Neuronal stem cell (in vitro differentiated cells): ENCODE measurements around the gene HOXB8.

Experiments used
- DNase-seq: peaks from one replicate; pipeline ENCODE4 v3.0.0-alpha.2; 2013; ENCODE audit warnings: low spot score
- H2AFZ ChIP-seq: one replicate; pipeline ENCODE4 v1.6.1; 2013; ENCODE audit warnings: mild to moderate bottlenecking, low read length, inconsistent platforms
- H2AK5ac ChIP-seq: 2 replicates; pipeline ENCODE4 v1.6.1; 2013; ENCODE audit warnings: low read depth, mild to moderate bottlenecking, inconsistent platforms, low read length, moderate library complexity, mixed read lengths
- H2BK120ac ChIP-seq: 2 replicates; pipeline ENCODE4 v1.6.1; 2013; ENCODE audit warnings: low read depth, mild to moderate bottlenecking, inconsistent platforms, low read length, moderate library complexity, mixed read lengths
- H2BK12ac ChIP-seq: one replicate; pipeline ENCODE4 v1.6.1; 2013; ENCODE audit warnings: low read length, inconsistent platforms
- H2BK15ac ChIP-seq: 2 replicates; pipeline ENCODE4 v1.6.1; 2013; ENCODE audit warnings: mild to moderate bottlenecking, low read length, inconsistent platforms, mixed read lengths
- H2BK5ac ChIP-seq: one replicate; pipeline ENCODE4 v1.6.1; 2013; ENCODE audit warnings: inconsistent platforms, mild to moderate bottlenecking, low read length, moderate library complexity
- H3K14ac ChIP-seq: one replicate; pipeline ENCODE4 v1.6.1; 2013; ENCODE audit warnings: low read length, inconsistent platforms
- H3K18ac ChIP-seq: 2 replicates; pipeline ENCODE4 v1.6.1; 2013; ENCODE audit warnings: low read length, inconsistent platforms
- H3K23ac ChIP-seq: 2 replicates; pipeline ENCODE4 v1.6.1; 2013; ENCODE audit warnings: low read depth, mild to moderate bottlenecking, mixed read lengths, low read length, inconsistent platforms; ENCODE audit not compliant: poor library complexity
- H3K27ac ChIP-seq: replicated peaks from 3 replicates; pipeline ENCODE4 v1.5.1; 2013; ENCODE audit warnings: low read length, inconsistent platforms
- H3K27me3 ChIP-seq, 3 experiments: 2 replicates each; pipeline ENCODE4 v1.6.1; 2013; ENCODE audit warnings: low read length in 3 of 3, mild to moderate bottlenecking in 2 of 3, inconsistent platforms in 1 of 3, low read depth in 1 of 3, mixed read lengths in 1 of 3, moderate library complexity in 1 of 3; ENCODE audit not compliant: control insufficient read depth in 3 of 3, insufficient read depth in 3 of 3
- H3K36me3 ChIP-seq, 2 donors: replicated peaks in 1 of 2; 2 replicates each; pipeline ENCODE4 v1.6.1; 2013; ENCODE audit warnings: low read length in 2 of 2; ENCODE audit not compliant: control insufficient read depth in 2 of 2, insufficient read depth in 2 of 2
- H3K4ac ChIP-seq: 2 replicates; pipeline ENCODE4 v1.6.1; 2013; ENCODE audit warnings: inconsistent platforms, mild to moderate bottlenecking, low read length, moderate library complexity
- H3K4me1 ChIP-seq, 2 donors: 1 replicate in 1 of 2; 2 replicates in 1 of 2; pipeline ENCODE4 v1.6.1; 2013; ENCODE audit warnings: low read length in 2 of 2, low read depth in 1 of 2; ENCODE audit not compliant: control insufficient read depth in 2 of 2, insufficient read depth in 1 of 2
- H3K4me2 ChIP-seq: one replicate; pipeline ENCODE4 v1.6.1; 2013; ENCODE audit warnings: mild to moderate bottlenecking, low read length, inconsistent platforms; ENCODE audit not compliant: insufficient read depth, poor library complexity, severe bottlenecking
- H3K4me3 ChIP-seq, 2 donors: 2 replicates each; pipeline ENCODE4 v1.5.1; 2013; ENCODE audit warnings: low read length in 2 of 2, mild to moderate bottlenecking in 2 of 2, inconsistent platforms in 1 of 2, moderate library complexity in 1 of 2
- H3K79me1 ChIP-seq: one replicate; pipeline ENCODE4 v1.6.1; 2013; ENCODE audit warnings: low read depth, mild to moderate bottlenecking, inconsistent platforms, low read length, moderate library complexity
- H3K9ac ChIP-seq: one replicate; pipeline ENCODE4 v1.6.1; 2013; ENCODE audit warnings: mild to moderate bottlenecking, low read depth, low read length, inconsistent platforms; ENCODE audit not compliant: poor library complexity
- H3K9me3 ChIP-seq, 2 donors: replicated peaks in 1 of 2; 2 replicates each; pipeline versions ENCODE3 to v1.6.1; 2013; ENCODE audit warnings: low read length in 2 of 2, mild to moderate bottlenecking in 2 of 2, inconsistent platforms in 1 of 2, low read depth in 1 of 2, mixed read lengths in 1 of 2, moderate library complexity in 1 of 2; ENCODE audit not compliant: control insufficient read depth in 2 of 2, insufficient read depth in 1 of 2
- H4K8ac ChIP-seq: one replicate; pipeline ENCODE4 v1.6.1; 2013; ENCODE audit warnings: low read depth, mild to moderate bottlenecking, inconsistent platforms, low read length, moderate library complexity
- H4K91ac ChIP-seq: one replicate; pipeline ENCODE4 v1.6.1; 2013; ENCODE audit warnings: low read length, low read depth, mild to moderate bottlenecking, inconsistent platforms; ENCODE audit not compliant: poor library complexity
- WGBS, 2 donors: extraction: QIAGEN DNeasy Blood & Tissue Kit; methylation state at CpG; one replicate each; pipeline ENCODE4 v1.1.7; 2013; ENCODE audit warnings: missing lambda C conversion rate in 2 of 2, mixed read lengths in 1 of 2; ENCODE audit not compliant: insufficient read length in 2 of 2, insufficient replicate concordance in 1 of 2; ENCODE audit errors: extremely low coverage in 2 of 2; 5-methylcytosine and 5-hydroxymethylcytosine counted together

Gene HOXB8

DNA sequence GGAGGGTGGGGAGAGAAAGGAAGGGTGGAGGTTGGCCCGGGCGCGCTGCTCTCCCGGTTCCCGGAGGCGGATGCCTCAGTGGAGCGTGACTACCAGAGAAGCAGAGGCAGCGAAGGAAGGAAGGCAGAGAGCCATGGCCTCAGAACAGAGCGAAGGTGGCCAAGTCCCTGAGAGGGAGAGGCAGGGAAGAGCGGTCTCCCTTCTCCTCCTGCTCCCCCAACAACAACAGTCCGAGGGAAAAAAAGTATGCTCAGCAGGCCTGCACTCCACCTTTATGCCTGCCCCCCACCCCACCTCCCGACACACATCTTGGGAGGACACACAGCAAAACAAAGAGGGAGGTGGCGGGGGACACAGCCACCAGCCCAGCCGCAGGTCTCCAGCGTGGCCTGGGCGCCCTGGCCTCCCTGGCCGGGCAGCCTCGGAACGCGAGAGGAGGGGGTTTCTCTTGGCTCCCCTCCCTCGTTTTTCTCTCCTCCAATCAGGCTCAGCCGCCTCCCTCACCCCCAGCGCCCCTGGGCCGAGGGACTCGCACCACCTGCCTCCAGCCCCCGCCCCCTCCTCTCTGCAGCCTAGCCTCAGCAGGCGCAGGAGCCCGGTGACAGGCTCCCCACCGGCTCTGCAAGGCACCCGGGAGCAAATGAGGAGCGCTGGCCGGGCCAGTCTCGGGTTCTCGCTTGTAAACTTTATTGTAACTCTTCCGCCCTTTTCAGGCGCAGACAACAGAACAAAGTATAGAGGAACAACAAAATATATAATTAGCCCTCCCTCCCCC, 3.2 kb downstream of the HOXB8 start:
- no peak overlapping the region for H4K8ac ChIP-seq
- peaks cover 0 to 3% of the 10 kb centered on the region in 2 donors for H3K4me1 ChIP-seq
- no peak overlapping the region for H2AK5ac ChIP-seq
- no peak overlapping the region for H3K27ac ChIP-seq
- no peaks in the 10 kb centered on the region for H3K36me3 ChIP-seq
- H3K4ac ChIP-seq = no peak overlapping the region
- no peak overlapping the region for H2BK12ac ChIP-seq
- no CpG with 5 or more reads among the region's 36 CpGs for WGBS, 2 donors
- no peak overlapping the region for H2BK120ac ChIP-seq
- no peak overlapping the region for H3K18ac ChIP-seq
- no peak overlapping the region for H3K9ac ChIP-seq
- peak overlapping the region; percentile 49 for H3K14ac ChIP-seq
- H2AFZ ChIP-seq = peak overlapping the region; percentile 17
- H3K4me3 ChIP-seq = no peak overlapping the region
- H4K91ac ChIP-seq = no peak overlapping the region
- no peaks in the 10 kb centered on the region for H3K79me1 ChIP-seq
- H3K27me3 ChIP-seq = peaks cover 70 to 98% (median 97%) of the 10 kb centered on the region in 3 experiments
- H3K23ac ChIP-seq = peak overlapping the region; percentile 62
- no peak overlapping the region for H3K4me2 ChIP-seq
- H2BK15ac ChIP-seq = no peak overlapping the region
- DNase-seq = no peak
- peaks cover 4 to 10% of the 10 kb centered on the region in 2 donors for H3K9me3 ChIP-seq
- no peak overlapping the region for H2BK5ac ChIP-seq

DNA sequence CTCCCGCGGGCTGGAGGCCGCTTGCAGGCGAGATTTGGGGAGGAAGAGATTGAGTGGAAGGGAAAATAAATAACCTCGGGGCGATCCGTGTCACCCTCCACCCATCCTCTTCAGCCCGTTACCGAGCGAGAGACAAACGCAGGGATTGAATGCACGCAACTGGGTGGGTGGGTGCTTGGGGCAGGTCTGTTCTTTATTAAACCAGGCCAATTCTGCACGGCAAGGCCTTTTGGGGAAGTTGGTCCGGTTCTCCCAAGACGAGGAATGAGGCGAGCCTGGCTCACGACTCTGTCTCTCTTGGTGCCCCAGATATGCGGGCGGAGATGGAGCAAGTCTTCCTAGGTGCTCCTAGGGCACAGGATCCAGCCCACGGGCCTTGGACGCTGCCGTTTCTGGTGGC, 3.9 kb downstream of the HOXB8 start:
- no peak overlapping the region for H3K27ac ChIP-seq
- no peak overlapping the region for H3K9ac ChIP-seq
- H3K27me3 ChIP-seq = peaks cover 71 to 98% (median 97%) of the 10 kb centered on the region in 3 experiments
- H2BK15ac ChIP-seq = no peak overlapping the region
- H4K8ac ChIP-seq = no peak overlapping the region
- H4K91ac ChIP-seq = no peak overlapping the region
- peak overlapping the region in 1 of 2 donors; percentile 34 for H3K4me3 ChIP-seq
- no peak overlapping the region for H2BK12ac ChIP-seq
- DNase-seq = no peak
- no peak overlapping the region for H3K23ac ChIP-seq
- H2AK5ac ChIP-seq = no peak overlapping the region
- no peak overlapping the region for H2BK5ac ChIP-seq
- no peak overlapping the region for H3K18ac ChIP-seq
- no peak overlapping the region for H3K4me2 ChIP-seq
- H3K79me1 ChIP-seq = no peaks in the 10 kb centered on the region
- H2AFZ ChIP-seq = peak overlapping the region; percentile 87
- H3K36me3 ChIP-seq = no peaks in the 10 kb centered on the region
- no CpG with 5 or more reads among the region's 22 CpGs for WGBS, 2 donors
- peaks cover 0 to 3% of the 10 kb centered on the region in 2 donors for H3K4me1 ChIP-seq
- H3K4ac ChIP-seq = no peak overlapping the region
- peaks cover 4 to 14% of the 10 kb centered on the region in 2 donors for H3K9me3 ChIP-seq
- H3K14ac ChIP-seq = no peak overlapping the region
- H2BK120ac ChIP-seq = no peak overlapping the region

DNA sequence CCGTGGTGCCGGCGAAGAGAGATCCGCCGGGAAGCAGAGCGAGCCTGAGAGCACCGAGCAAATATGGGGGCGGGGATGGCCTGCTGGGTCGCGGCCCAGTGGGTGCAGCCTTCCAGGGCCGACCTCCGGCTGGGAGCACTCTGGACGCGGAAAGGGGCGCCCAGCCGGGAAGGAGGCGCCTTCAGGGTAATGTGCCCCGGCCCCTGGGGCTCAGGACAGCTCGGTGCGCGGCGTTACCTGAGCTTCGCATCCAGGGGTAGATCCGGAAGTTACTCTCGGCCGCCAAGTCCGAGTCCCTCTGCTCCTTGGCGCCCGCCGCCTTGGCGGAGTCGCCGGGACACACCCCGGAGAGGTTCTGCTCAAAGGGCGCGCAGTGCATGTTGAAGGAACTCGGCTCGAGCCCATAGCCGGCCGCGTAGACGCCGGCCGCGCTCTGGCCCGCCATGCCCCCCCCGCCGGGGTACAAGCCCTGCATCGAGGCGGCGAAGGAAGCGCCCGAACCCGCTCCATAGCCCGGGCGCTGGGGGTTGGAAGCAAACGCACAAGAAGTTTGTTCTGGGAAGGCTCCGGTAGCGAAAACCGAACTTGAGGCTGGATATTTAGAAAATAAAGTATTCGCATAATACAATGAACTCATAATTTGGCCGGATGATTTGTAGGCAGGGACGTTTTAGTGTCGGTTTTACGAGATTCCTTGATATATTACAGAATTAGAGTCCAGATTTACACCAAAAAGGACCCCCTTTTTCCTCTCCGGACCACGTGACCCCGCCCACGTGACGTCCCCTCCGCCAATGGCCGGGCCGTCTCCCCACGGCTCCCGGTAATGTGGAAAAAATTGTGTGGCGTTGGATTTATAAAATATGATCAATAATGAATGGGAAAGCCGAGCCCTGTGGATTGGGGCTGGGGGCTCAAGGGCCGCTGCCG, 4.5 kb downstream of the HOXB8 start, which contains the start of gene HOXB7:
TSS of gene HOXB7 (minus strand) at position 736 of the 930 bp plus-strand sequence. CDS start at position 637, 99 bp downstream.
- no CpG with 5 or more reads among the region's 79 CpGs for WGBS, 2 donors

More for the DNA sequence above, 4.5 kb downstream of the HOXB8 start, which contains the start of gene HOXB7:
- no peaks in the 10 kb centered on the region for H3K36me3 ChIP-seq
- no peak within 1 kb of the TSS for H2BK12ac ChIP-seq
- H3K9me3 ChIP-seq = peaks cover 4 to 14% of the 10 kb centered on the region in 2 donors
- H3K79me1 ChIP-seq = no peaks in the 10 kb centered on the region
- no peak within 1 kb of the TSS for H4K8ac ChIP-seq
- no peak within 1 kb of the TSS for H3K4ac ChIP-seq
- no peak within 1 kb of the TSS for H4K91ac ChIP-seq
- H2AK5ac ChIP-seq = no peak within 1 kb of the TSS
- H3K23ac ChIP-seq = peak within 1 kb of the TSS; percentile 62
- no peak within 1 kb of the TSS for H3K9ac ChIP-seq
- peaks cover 71 to 98% (median 97%) of the 10 kb centered on the region in 3 experiments for H3K27me3 ChIP-seq
- H3K4me3 ChIP-seq = peak within 1 kb of the TSS in 1 of 2 donors; percentile 34
- H3K27ac ChIP-seq = no peak within 1 kb of the TSS
- H3K18ac ChIP-seq = no peak within 1 kb of the TSS
- no peak for DNase-seq
- peak within 1 kb of the TSS; percentile 49 for H3K14ac ChIP-seq
- no peak within 1 kb of the TSS for H2BK120ac ChIP-seq
- no peak within 1 kb of the TSS for H3K4me2 ChIP-seq
- H2BK5ac ChIP-seq = no peak within 1 kb of the TSS
- peak within 1 kb of the TSS; percentile 87 for H2AFZ ChIP-seq
- peaks cover 0 to 3% of the 10 kb centered on the region in 2 donors for H3K4me1 ChIP-seq
- no peak within 1 kb of the TSS for H2BK15ac ChIP-seq
